ENCODE results near the gene ORC3.
"Not testable (repeated sequence)": the region's sequence is repeated elsewhere in the genome, so short reads cannot be mapped to it uniquely, and the experiment has no call there.

ORC3 gene

GRCh38 chr6:87661016-87661415, 71.1 kb downstream of the ORC3 start:
- DNase-seq (ENCODE audit: low spot score), result no peak

- DNase-seq (ENCODE audit: low spot score), result no peak
These were observed 71.6 kb downstream of the ORC3 start for GRCh38 chr6:87661503-87661902.

DNA sequence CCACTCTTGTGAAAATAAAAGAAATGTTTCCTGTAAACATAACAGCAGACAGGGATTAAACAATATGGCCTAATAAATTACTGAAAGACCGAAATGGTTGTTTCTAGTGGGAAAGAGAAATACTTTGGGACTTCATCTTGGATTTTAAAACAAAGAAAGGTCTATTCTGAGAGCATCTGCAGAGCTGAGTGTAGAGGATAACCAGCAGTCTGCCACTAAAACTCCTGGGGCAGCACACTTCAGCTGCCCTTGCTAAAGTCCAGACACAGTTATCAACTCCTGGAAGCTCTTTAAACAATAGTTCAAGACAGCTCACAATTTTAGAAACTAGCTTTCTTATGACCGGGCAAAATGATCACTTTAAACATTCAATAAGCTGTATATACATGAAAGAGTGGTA, 73.5 kb downstream of the ORC3 start:
- no peak for DNase-seq (ENCODE audit: low spot score)

DNA sequence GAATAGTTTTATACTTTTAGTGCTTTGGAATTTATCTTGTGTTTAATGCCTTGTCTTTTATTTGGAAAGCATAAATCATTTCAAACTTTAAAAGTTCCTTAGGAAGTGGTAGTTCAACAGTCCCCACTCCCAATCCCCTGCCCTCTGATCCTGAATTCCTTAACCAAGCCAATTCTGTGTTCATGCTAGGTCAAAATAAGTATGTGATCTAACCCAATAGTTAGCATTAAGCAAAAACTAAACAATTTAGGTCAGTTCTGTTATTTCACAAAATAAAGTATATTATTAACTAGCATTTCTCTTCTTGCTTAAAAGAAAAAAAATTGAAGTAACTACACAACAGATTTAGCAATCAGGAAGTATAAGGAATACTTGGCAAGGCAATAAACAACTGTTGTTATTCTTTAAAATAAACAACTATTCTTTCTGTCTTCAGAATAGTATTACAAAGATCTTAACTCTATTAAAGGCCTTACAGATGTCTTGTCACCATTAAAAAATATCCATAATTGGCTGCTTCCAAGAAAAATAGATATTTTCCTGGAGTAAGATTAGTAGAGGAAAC, 75.1 kb downstream of the ORC3 start:
- no peak for DNase-seq (ENCODE audit: low spot score)

DNA sequence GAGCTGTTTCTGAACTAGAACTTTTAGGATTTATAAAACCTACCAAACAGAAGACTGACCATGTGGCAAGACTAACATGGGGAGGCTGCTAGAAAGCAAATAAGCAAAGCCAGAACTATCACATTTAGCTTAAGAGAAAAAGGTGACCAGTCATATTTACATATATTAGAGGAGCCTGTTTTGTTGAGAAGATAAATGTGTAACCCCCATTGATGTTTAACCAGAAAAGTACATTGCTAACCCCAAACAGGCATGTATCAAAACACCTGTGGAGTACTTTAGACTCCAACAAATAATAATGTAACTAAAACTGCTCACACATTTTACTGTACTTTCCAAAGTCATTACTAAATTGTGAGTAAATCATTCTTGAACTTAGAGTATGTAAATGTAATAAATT, 77.1 kb downstream of the ORC3 start:
- DNase-seq (ENCODE audit: low spot score), result no peak

- no peak for DNase-seq (ENCODE audit: low spot score)
These were observed 78.1 kb downstream of the ORC3 start for GRCh38 chr6:87668013-87668412.

GRCh38 chr6:87669051-87669450, 79.1 kb downstream of the ORC3 start:
- no peak for DNase-seq (ENCODE audit: low spot score)

GRCh38 chr6:87670707-87671106, 80.8 kb downstream of the ORC3 start:
- DNase-seq (ENCODE audit: low spot score), result no peak

GRCh38 chr6:87671555-87672029, 81.7 kb downstream of the ORC3 start:
- DNase-seq (ENCODE audit: low spot score), result no peak

- DNase-seq (ENCODE audit: low spot score), result no peak
These were observed 82.7 kb downstream of the ORC3 start for GRCh38 chr6:87672641-87673040.

GRCh38 chr6:87673237-87673636, 83.3 kb downstream of the ORC3 start:
- DNase-seq (ENCODE audit: low spot score), result no peak

GRCh38 chr6:87674290-87674689, 84.4 kb downstream of the ORC3 start:
- no peak for DNase-seq (ENCODE audit: low spot score)

- DNase-seq (ENCODE audit: low spot score), result no peak
These were observed 85.2 kb downstream of the ORC3 start for GRCh38 chr6:87675004-87675681.

- no peak for DNase-seq (ENCODE audit: low spot score)
These were observed 92.4 kb downstream of the ORC3 start for GRCh38 chr6:87682310-87682709.

DNA sequence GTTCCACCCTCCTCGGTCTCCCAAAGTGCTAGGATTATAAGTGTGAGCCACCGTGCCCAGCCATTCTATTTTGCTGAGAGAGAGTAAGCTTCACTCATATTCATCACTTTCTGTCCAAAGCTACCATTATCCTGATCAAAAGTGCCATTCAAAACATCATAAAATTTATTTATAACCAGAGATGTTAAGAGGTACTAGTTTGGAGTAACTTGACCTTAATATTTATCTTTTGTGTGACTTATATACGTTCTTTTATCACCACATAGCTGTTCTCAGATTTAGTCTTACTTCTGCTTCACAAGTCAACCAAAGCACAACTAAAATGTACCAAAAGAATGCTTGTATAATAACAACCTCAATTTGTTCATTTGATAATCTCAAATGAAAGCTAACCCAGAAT, 94.0 kb downstream of the ORC3 start:
- no peak for DNase-seq (ENCODE audit: low spot score)

- DNase-seq (ENCODE audit: low spot score), result no peak
These were observed 95.1 kb downstream of the ORC3 start for GRCh38 chr6:87684895-87685654.

DNA sequence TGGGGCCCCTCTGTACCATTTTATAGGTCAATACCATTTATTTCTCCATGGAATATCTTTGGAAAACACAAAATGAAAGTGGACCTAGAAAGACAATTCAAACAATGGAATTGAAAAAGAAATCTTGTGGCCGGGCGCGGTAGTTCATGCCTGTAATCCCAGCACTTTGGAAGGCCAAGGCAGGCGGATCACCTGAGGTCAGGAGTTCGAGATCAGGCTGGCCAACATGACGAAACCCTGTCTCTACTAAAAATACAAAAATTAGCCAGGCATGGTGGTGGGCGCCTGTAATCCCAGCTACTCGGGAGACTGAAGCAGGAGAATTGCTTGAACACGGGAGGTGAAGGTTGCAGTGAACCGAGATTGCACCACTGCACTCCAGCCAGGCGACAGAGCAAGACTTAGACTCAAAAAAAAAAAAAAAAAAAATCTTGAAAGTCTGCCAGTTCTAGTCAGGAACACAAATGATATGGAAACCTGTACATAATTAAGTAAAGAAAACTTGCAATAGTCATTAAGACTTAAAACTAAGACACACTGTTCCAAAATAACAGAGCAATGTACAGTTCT, 96.8 kb downstream of the ORC3 start:
- not testable (repeated sequence) for DNase-seq (ENCODE audit: low spot score)

- no peak for DNase-seq (ENCODE audit: low spot score)
These were observed 97.4 kb downstream of the ORC3 start for GRCh38 chr6:87687296-87687695.

GRCh38 chr6:87687893-87688292, 98.0 kb downstream of the ORC3 start:
- not testable (repeated sequence) for DNase-seq (ENCODE audit: low spot score)

DNA sequence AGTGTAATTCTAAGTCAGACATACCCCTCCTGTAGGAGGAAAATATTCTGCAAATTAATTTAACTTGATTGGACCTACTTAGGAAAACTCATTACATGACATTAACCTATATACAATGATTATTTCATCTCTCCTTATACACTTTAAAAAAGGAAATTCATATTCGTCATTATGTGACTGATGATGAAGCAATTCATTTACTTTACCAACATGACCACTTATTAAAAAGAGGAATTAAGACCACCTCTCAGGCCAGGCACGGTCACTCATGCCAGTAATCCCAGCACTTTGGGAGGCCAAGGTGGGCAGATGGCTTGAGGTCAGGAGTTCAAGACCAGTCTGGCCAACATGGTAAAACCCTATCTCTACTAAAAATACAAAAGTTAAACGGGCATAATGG, 100.5 kb downstream of the ORC3 start:
- DNase-seq (ENCODE audit: low spot score), result no peak

DNA sequence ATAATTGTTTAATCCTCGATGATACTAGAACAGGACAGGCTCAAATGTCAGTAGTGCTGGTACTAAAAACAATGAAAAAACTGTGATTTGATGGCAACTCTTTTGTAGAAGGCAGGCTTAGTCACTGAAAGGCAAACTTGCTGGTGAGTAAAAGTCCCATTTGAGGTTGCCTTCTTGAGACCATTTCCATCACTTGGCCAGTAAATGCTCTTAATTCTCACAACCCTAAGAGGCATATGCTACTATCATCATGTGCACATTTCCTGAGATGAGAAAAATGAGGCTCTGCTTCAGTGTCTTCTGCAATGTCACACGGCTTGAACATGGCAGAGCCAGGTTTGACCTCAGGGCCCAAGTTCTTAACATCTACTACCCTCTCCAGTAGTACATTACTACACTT, 102.2 kb downstream of the ORC3 start:
- DNase-seq (ENCODE audit: low spot score), result no peak

GRCh38 chr6:87696817-87697216, 106.9 kb downstream of the ORC3 start:
- DNase-seq (ENCODE audit: low spot score), result not testable (repeated sequence)

All from CD4-positive, alpha-beta T cell treated with Interleukin-15 for 4 hours (primary cell).